HCT116 (cell line): ENCODE results near the gene ALKBH7. TPM values are rescaled to one million over a fixed set of nuclear protein-coding genes. Genes with fewer than 3 reads are reported as not detected.

Source experiments
- ATAC-seq: fragments of 200-7000 bp; cut with Tn5 transposase; 2 replicates; pipeline ENCODE4 v1.9.1; 2020; ENCODE audit warnings: mild to moderate bottlenecking, moderate library complexity
- BruUV-seq: library from RNA; stranded (reverse); fragments of 400-500 nt; replicated peaks from 2 replicates; lab custom pipeline; 2021; lab: Mats Ljungman, UMichigan
- CTCF ChIA-PET: fragments of 300-600 bp; sonication (Branson Sonifier 250); formaldehyde crosslinking; loops from one replicate; lab custom pipeline; 2021; ENCODE audit warnings: antibody characterized with exemption; lab: Charles Lee
- POLR2A ChIA-PET: fragments of 300-600, 350-600 bp; sonication (Branson Sonifier 250); formaldehyde crosslinking; loops from one replicate; lab custom pipeline; 2021; ENCODE audit warnings: antibody characterized with exemption; lab: Charles Lee
- RAD21 ChIA-PET, 2 experiments: fragments of 300-600 bp; sonication (Branson Sonifier 250); formaldehyde crosslinking; loops; one replicate each; lab custom pipeline; 2023; ENCODE audit warnings: low total read pairs in 2 of 2; ENCODE audit not compliant: uncharacterized antibody in 2 of 2, unreplicated experiment in 2 of 2, low non-redundant PET in 1 of 2; lab: Charles Lee
- DNase-seq: peaks from one replicate; pipeline ENCODE4 v3.0.0-alpha.2; 2010; ENCODE audit warnings: low read depth, low spot score
- H2AFZ ChIP-seq: fragments of 200-600 bp; shearing (Covaris generic), sonication (generic); 2 replicates; pipeline ENCODE4 v1.6.1; 2017; ENCODE audit warnings: low read depth, mixed run types, mixed read lengths, antibody characterized with exemption, low read length; ENCODE audit not compliant: poor library complexity, severe bottlenecking
- H3K27ac ChIP-seq: 2 replicates; pipeline ENCODE4 v1.5.1; 2012; ENCODE audit warnings: low read depth, low read length
- H3K27me3 ChIP-seq: fragments of 200-600 bp; sonication (generic); 2 replicates; pipeline ENCODE4 v1.6.1; 2016; ENCODE audit warnings: mixed run types, low read length, mixed read lengths; ENCODE audit not compliant: insufficient read depth
- H3K36me3 ChIP-seq, 2 experiments: fragments of 200-500 bp in 1 of 2; fragments of 200-600 bp in 1 of 2; sonication (Bioruptor generic) in 1 of 2; sonication (generic) in 1 of 2; 2 replicates each; pipeline versions ENCODE4 v1.5.1 to v1.6.1; 2014 to 2016; ENCODE audit warnings: low read length in 2 of 2, inconsistent platforms in 1 of 2, mixed read lengths in 1 of 2, mixed run types in 1 of 2; ENCODE audit not compliant: insufficient read depth in 2 of 2, control insufficient read depth in 1 of 2
- H3K4me1 ChIP-seq, 2 experiments: fragments of 200-600 bp in 1 of 2; sonication (generic) in 1 of 2; 2 replicates each; pipeline versions ENCODE4 v1.5.1 to v1.6.1; 2012 to 2017; ENCODE audit warnings: low read length in 2 of 2, inconsistent platforms in 1 of 2, mild to moderate bottlenecking in 1 of 2, mixed read lengths in 1 of 2, mixed run types in 1 of 2, moderate library complexity in 1 of 2; ENCODE audit not compliant: insufficient read depth in 2 of 2, control insufficient read depth in 1 of 2
- H3K4me2 ChIP-seq: fragments of 200-600 bp; sonication (generic); 2 replicates; pipeline ENCODE4 v1.6.1; 2017; ENCODE audit warnings: mixed run types, low read length, mixed read lengths
- H3K4me3 ChIP-seq, 2 experiments: fragments of 200-600 bp in 1 of 2; sonication (generic) in 1 of 2; replicated peaks in 1 of 2; 2 replicates each; pipeline ENCODE4 v1.5.1; 2011 to 2016; ENCODE audit warnings: low read length in 2 of 2, control low read depth in 1 of 2, low read depth in 1 of 2, mild to moderate bottlenecking in 1 of 2, mixed read lengths in 1 of 2, mixed run types in 1 of 2
- H3K79me2 ChIP-seq: fragments of 200-600 bp; sonication (generic); 2 replicates; pipeline ENCODE4 v1.6.1; 2017; ENCODE audit warnings: mild to moderate bottlenecking, mixed run types, low read length, moderate library complexity, mixed read lengths; ENCODE audit not compliant: insufficient read depth
- H3K9ac ChIP-seq: fragments of 200-600 bp; sonication (generic); 2 replicates; pipeline ENCODE4 v1.6.1; 2016; ENCODE audit warnings: low read length, mixed read lengths
- H3K9me2 ChIP-seq: fragments of 200-600 bp; sonication (generic), shearing (Covaris generic); 2 replicates; pipeline ENCODE4 v1.6.1; 2017; ENCODE audit warnings: mixed run types, mild to moderate bottlenecking, moderate library complexity; ENCODE audit not compliant: insufficient read depth
- H3K9me3 ChIP-seq, 2 experiments: fragments of 200-500 bp in 1 of 2; fragments of 200-600 bp in 1 of 2; sonication (Bioruptor generic) in 1 of 2; sonication (generic) in 1 of 2; 2 replicates each; pipeline ENCODE4 v1.6.1; 2014 to 2017; ENCODE audit warnings: low read length in 2 of 2, mixed read lengths in 2 of 2, inconsistent platforms in 1 of 2, low read depth in 1 of 2, mild to moderate bottlenecking in 1 of 2, mixed run types in 1 of 2, moderate library complexity in 1 of 2; ENCODE audit not compliant: control insufficient read depth in 1 of 2, insufficient read depth in 1 of 2
- H4K20me1 ChIP-seq: fragments of 200-600 bp; sonication (generic), shearing (Covaris generic); 2 replicates; pipeline ENCODE4 v1.6.1; 2017; ENCODE audit warnings: mixed run types, mild to moderate bottlenecking, moderate library complexity; ENCODE audit not compliant: insufficient read depth
- ATF3 ChIP-seq: IDR thresholded peaks from 2 replicates; pipeline ENCODE4 v1.6.1; 2012
- EGR1 ChIP-seq: IDR thresholded peaks from 2 replicates; pipeline ENCODE4 v1.6.1; 2012; ENCODE audit warnings: low read depth
- ELF1 ChIP-seq: IDR thresholded peaks from 2 replicates; pipeline ENCODE4 v1.6.1; 2012; ENCODE audit warnings: low read depth, borderline replicate concordance
- EZH2 ChIP-seq: fragments of 200-600 bp; sonication (generic); IDR thresholded peaks from 2 replicates; pipeline ENCODE4 v1.6.1; 2017; ENCODE audit warnings: antibody characterized with exemption, mixed run types
- EZH2phosphoT487 ChIP-seq: fragments of 200-600 bp; IDR thresholded peaks from 2 replicates; pipeline ENCODE4 v1.6.1; 2018; ENCODE audit warnings: antibody characterized with exemption, borderline replicate concordance
- FOSL1 ChIP-seq: IDR thresholded peaks from 2 replicates; pipeline ENCODE4 v1.6.1; 2012; ENCODE audit warnings: low read depth
- POLR2A ChIP-seq: IDR thresholded peaks from 2 replicates; pipeline ENCODE4 v1.7.0; 2011; ENCODE audit warnings: borderline replicate concordance; ENCODE audit not compliant: insufficient read depth, insufficient read length; ENCODE audit errors: extremely low read depth
- RAD21 ChIP-seq: IDR thresholded peaks from 2 replicates; pipeline ENCODE4 v1.6.1; 2012; ENCODE audit warnings: low read depth, mild to moderate bottlenecking
- REST ChIP-seq: IDR thresholded peaks from 2 replicates; pipeline ENCODE4 v1.6.1; 2012; ENCODE audit warnings: low read depth
- SIN3A ChIP-seq: IDR thresholded peaks from 2 replicates; pipeline ENCODE4 v1.6.1; 2012; ENCODE audit warnings: low read depth
- SP1 ChIP-seq: IDR thresholded peaks from 2 replicates; pipeline ENCODE4 v1.6.1; 2012; ENCODE audit warnings: low read depth
- ZBTB33 ChIP-seq: IDR thresholded peaks from 2 replicates; pipeline ENCODE4 v1.6.1; 2011; ENCODE audit warnings: mild to moderate bottlenecking, low read length, moderate library complexity; ENCODE audit not compliant: insufficient replicate concordance; ENCODE audit errors: extremely low read depth
- ZFX ChIP-seq: fragments of 450-650 bp; IDR thresholded peaks from 2 replicates; pipeline ENCODE4 v1.6.1; 2017
- ZNF274 ChIP-seq: fragments of 200-500 bp; sonication (Bioruptor generic); IDR thresholded peaks from 2 replicates; pipeline ENCODE4 v1.6.1; 2014; ENCODE audit warnings: mild to moderate bottlenecking, low read depth, low read length, inconsistent platforms
- intact Hi-C: fragments of 100-400 bp; cut with micrococcal nuclease; formaldehyde crosslinking; loops from 2 replicates; pipeline ENCODE4 v1.10.0; 2022
- total RNA-seq: library from RNA; stranded (reverse); gene quantifications from one replicate; pipeline ENCODE4 v1.2.1, GENCODE V29; 2021; ENCODE audit not compliant: unreplicated experiment
- TF ChIP-seq, protein P1 (sequence below), 3 experiments: fragments of 200-600 bp in 1 of 3; sonication (generic) in 1 of 3; IDR thresholded peaks in 2 of 3; conservative IDR thresholded peaks in 1 of 3; 2 replicates each; pipeline ENCODE4 v1.5.1; 2012 to 2017; ENCODE audit warnings: low read depth in 2 of 3, low read length in 2 of 3, antibody characterized with exemption in 1 of 3, borderline replicate concordance in 1 of 3, control low read depth in 1 of 3, mild to moderate bottlenecking in 1 of 3, mixed read lengths in 1 of 3, mixed run types in 1 of 3, moderate library complexity in 1 of 3; ENCODE audit not compliant: insufficient read depth in 1 of 3

ALKBH7 gene
- total RNA-seq, 1 experiment from 2014 or later: 57.1 TPM

DNA sequence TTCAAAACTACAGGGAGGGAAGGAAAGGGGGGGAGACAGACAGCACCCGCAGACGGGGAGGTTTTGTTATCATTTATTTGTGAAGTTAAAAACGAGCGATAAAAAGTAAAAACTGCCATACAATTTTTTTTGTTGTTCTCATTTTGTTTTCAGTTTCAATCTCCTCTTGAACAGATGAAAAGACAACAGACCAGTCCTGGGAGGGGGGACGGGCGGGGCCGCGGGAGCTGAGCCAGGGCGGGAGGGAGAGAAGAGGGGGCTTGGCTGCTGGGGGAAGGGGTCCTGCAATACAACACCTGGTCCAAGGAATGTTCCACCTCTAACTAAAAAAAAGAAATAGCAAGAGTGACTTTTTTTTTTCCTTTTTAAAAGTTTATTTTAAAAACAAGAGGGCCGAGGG lies 40.7 kb downstream of the ALKBH7 start:
- CTCF ChIA-PET: no interaction called here

More for the DNA sequence above, 40.7 kb downstream of the ALKBH7 start:
- H3K4me3 ChIP-seq: no peak overlapping the region
- no peaks in the 10 kb centered on the region for H3K9me3 ChIP-seq
- peaks cover 19% of the 10 kb centered on the region; the same call in 1 of the 2 replicates for H3K79me2 ChIP-seq
- POLR2A ChIA-PET: no interaction called here
- BruUV-seq: no TSS peak
- no peak overlapping the region for H3K27ac ChIP-seq
- RAD21 ChIA-PET: no interaction called here
- H3K27me3 ChIP-seq: no peaks in the 10 kb centered on the region
- no peaks in the 10 kb centered on the region for H3K9me2 ChIP-seq
- DNase-seq: no peak
- no peak for ATAC-seq
- H2AFZ ChIP-seq: no peak overlapping the region
- no peaks in the 10 kb centered on the region for H3K4me1 ChIP-seq
- peaks cover 32 to 38% of the 10 kb centered on the region in 2 experiments for H3K36me3 ChIP-seq
- H3K4me2 ChIP-seq: no peak overlapping the region
- H4K20me1 ChIP-seq: no peaks in the 10 kb centered on the region
- intact Hi-C loops: no loop called here
- TF ChIP-seq EZH2 (no peak), SP1 (no peak), ZFX (no peak), SIN3A (no peak), RAD21 (no peak), ZBTB33 (no peak), EGR1 (no peak), EZH2phosphoT487 (no peak), ATF3 (no peak), ELF1 (no peak), ZNF274 (no peak), REST (no peak), FOSL1 (no peak), POLR2A (no peak)
- TF ChIP-seq, protein P1, sequence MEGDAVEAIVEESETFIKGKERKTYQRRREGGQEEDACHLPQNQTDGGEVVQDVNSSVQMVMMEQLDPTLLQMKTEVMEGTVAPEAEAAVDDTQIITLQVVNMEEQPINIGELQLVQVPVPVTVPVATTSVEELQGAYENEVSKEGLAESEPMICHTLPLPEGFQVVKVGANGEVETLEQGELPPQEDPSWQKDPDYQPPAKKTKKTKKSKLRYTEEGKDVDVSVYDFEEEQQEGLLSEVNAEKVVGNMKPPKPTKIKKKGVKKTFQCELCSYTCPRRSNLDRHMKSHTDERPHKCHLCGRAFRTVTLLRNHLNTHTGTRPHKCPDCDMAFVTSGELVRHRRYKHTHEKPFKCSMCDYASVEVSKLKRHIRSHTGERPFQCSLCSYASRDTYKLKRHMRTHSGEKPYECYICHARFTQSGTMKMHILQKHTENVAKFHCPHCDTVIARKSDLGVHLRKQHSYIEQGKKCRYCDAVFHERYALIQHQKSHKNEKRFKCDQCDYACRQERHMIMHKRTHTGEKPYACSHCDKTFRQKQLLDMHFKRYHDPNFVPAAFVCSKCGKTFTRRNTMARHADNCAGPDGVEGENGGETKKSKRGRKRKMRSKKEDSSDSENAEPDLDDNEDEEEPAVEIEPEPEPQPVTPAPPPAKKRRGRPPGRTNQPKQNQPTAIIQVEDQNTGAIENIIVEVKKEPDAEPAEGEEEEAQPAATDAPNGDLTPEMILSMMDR (IDR thresholded peaks at IDR 0.05 in 2 of 3, conservative IDR thresholded peaks at IDR 0.05 in 1 of 3; ENCODE audit: borderline replicate concordance in 1 of 3, insufficient read depth in 1 of 3, low read depth in 2 of 3, low read length in 2 of 3): no peak
- H3K9ac ChIP-seq: no peak overlapping the region
